Sigmoid colon (tissue), 7 donors: ENCODE data around the gene QRFP. TPM values are rescaled to one million over a fixed set of nuclear protein-coding genes. Genes with fewer than 3 reads are reported as not detected.

Experiments
- DNase-seq: peaks from one replicate; pipeline ENCODE4 v3.0.0-alpha.2; 2019
- H3K27ac ChIP-seq, 4 donors: fragments of 200-600 bp; sonication (generic); one replicate each; pipeline ENCODE4 v1.5.1; 2016 to 2019; ENCODE audit warnings: mild to moderate bottlenecking in 1 of 4
- H3K27me3 ChIP-seq, 3 donors: fragments of 200-600 bp; sonication (generic); one replicate each; pipeline ENCODE4 v1.5.1; 2019; ENCODE audit warnings: mild to moderate bottlenecking in 1 of 3
- H3K36me3 ChIP-seq, 4 donors: fragments of 200-600 bp; sonication (generic); one replicate each; pipeline ENCODE4 v1.5.1; 2016 to 2019
- H3K4me1 ChIP-seq, 4 donors: fragments of 200-600 bp; sonication (generic); one replicate each; pipeline ENCODE4 v1.5.1; 2017 to 2019
- H3K4me3 ChIP-seq, 4 donors: fragments of 200-600 bp; sonication (generic); one replicate each; pipeline ENCODE4 v1.5.1; 2017 to 2019; ENCODE audit warnings: mild to moderate bottlenecking in 2 of 4, moderate library complexity in 1 of 4
- H3K9me3 ChIP-seq, 4 donors: fragments of 200-600 bp in 3 of 4; sonication (generic) in 3 of 4; one replicate each; pipeline versions ENCODE4 v1.5.1 to v1.6.1; 2013 to 2019
- EP300 ChIP-seq, 4 donors: sonication (generic); formaldehyde crosslinking; IDR thresholded peaks; one replicate each; pipeline ENCODE4 v1.6.1; 2017; ENCODE audit warnings: antibody characterized with exemption in 4 of 4
- POLR2A ChIP-seq, 2 donors: fragments of 450-650 bp; IDR thresholded peaks; one replicate each; pipeline ENCODE4 v1.6.1; 2016; ENCODE audit warnings: antibody characterized with exemption in 2 of 2, mild to moderate bottlenecking in 2 of 2, moderate library complexity in 2 of 2
- POLR2AphosphoS5 ChIP-seq, 4 donors: sonication (generic); formaldehyde crosslinking; IDR thresholded peaks; one replicate each; pipeline ENCODE4 v1.6.1; 2017; ENCODE audit warnings: antibody characterized with exemption in 4 of 4
- WGBS, 2 donors: extraction: QIAGEN DNeasy Blood & Tissue Kit; methylation state at CpG; one replicate each; pipeline ENCODE4 v1.1.7; 2013; 5-methylcytosine and 5-hydroxymethylcytosine counted together
- intact Hi-C: fragments of 100-400 bp; cut with DNase I; formaldehyde crosslinking; loops from one replicate; pipeline ENCODE4 v1.15.1; 2023
- polyA plus RNA-seq, 3 donors: library from polyadenylated mRNA; stranded (reverse); fragments of 200-250 nt; gene quantifications; one replicate each; pipeline ENCODE4 v1.2.3, GENCODE V29; 2013
- total RNA-seq, 4 donors: library from RNA; depleted of rRNA; stranded (reverse); fragments of >200 nt; gene quantifications; one replicate each; pipeline ENCODE4 v1.1.0, GENCODE V29; 2016
- TF ChIP-seq, protein P1 (sequence below), 4 experiments: fragments of 450-650 bp in 3 of 4; fragments of 200-600 bp in 1 of 4; IDR thresholded peaks; one replicate each; pipeline ENCODE4 v1.5.1; 2016 to 2019; ENCODE audit warnings: antibody characterized with exemption in 4 of 4, mild to moderate bottlenecking in 3 of 4, moderate library complexity in 2 of 4
- donor health status: healthy with polysubstance abuse.
- donor health status: Bipolar disorder and iron deficiency.
- donor health status: healthy.

The QRFP gene
- total and polyA plus RNA-seq, 7 donors: 0.20 TPM; not detected in 6

DNA sequence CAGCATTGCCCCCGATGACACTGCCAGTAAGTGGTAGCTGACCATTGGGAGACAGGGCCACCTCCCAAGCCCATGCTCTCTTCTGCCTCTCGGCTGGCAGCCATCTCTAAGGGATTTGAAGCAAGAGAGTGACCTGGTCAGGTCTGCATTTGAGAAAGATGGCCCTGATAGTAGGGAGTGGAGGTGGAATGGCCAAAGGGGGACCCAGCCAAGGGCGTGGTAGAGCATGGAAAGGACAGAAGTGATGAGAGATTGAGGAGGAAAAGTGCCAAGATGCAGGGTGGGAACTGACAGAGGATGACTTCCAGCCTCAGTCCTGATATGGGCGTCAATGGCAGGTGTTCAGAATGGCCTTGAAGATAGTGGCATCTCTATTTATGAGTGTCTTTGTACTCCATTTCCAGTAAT, 52.6 kb downstream of the QRFP start:
- no peaks in the 10 kb centered on the region for H3K27me3 ChIP-seq
- no peaks in the 10 kb centered on the region for H3K36me3 ChIP-seq
- H3K27ac ChIP-seq: peak overlapping the region; percentile 89 to 95 (median 93)
- no peak overlapping the region for H3K4me3 ChIP-seq
- 76 to 83% methylated on average over 4 of the region's 4 CpGs for WGBS, 2 donors
- no peak for DNase-seq
- intact Hi-C loops: no loop called here
- peaks cover 0 to 96% (median 95%) of the 10 kb centered on the region in 4 donors for H3K4me1 ChIP-seq
- TF ChIP-seq POLR2AphosphoS5 (IDR thresholded peaks at IDR 0.05) (peak in 1 of 4 donors; percentile 39), POLR2A (IDR thresholded peaks at IDR 0.05) (no peak), EP300 (IDR thresholded peaks at IDR 0.05) (no peak)
- TF ChIP-seq, protein P1, sequence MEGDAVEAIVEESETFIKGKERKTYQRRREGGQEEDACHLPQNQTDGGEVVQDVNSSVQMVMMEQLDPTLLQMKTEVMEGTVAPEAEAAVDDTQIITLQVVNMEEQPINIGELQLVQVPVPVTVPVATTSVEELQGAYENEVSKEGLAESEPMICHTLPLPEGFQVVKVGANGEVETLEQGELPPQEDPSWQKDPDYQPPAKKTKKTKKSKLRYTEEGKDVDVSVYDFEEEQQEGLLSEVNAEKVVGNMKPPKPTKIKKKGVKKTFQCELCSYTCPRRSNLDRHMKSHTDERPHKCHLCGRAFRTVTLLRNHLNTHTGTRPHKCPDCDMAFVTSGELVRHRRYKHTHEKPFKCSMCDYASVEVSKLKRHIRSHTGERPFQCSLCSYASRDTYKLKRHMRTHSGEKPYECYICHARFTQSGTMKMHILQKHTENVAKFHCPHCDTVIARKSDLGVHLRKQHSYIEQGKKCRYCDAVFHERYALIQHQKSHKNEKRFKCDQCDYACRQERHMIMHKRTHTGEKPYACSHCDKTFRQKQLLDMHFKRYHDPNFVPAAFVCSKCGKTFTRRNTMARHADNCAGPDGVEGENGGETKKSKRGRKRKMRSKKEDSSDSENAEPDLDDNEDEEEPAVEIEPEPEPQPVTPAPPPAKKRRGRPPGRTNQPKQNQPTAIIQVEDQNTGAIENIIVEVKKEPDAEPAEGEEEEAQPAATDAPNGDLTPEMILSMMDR (IDR thresholded peaks at IDR 0.05): no peak
- H3K9me3 ChIP-seq: no peaks in the 10 kb centered on the region

DNA sequence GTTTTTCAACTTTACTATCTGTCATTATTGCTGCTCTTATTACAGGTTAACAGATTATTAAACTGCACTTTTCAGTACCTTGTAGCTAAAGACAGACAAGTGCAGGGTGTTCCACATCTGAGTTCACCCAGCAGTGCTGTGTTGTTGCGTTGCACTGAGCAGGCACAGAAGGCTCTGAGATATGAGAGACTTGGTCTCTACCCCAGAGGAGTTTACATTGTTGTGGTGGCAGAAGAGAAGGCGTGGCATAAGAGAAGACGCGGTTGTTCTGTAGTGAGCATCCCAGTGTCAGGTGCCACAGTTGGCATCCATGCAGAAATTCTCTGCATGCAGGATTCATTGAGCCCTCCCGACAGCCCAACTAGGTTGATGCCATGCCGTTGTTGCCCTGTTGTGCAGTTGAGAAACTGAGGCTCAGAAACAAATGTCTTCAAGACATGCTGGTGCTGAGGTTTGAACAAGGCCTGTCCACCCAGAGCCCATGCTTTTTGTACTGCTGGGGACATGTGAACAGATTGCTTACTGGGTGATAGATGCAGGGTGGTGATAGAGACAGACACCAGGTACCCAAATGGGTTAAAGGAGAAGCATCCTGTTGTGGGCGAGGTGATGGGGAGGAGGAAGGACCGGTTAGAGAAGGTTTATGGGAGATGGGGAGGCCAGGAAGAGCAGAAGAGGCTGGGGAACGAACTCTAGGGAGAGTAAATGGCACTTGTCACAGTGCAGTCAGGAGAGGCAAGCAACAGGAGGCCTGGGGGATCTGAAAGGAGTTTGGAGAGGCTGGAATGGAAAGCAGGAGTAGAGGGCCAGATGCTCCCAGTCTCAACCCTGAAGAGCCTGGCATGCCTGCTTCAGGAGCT, 53.3 kb downstream of the QRFP start:
- peaks cover 0 to 97% (median 96%) of the 10 kb centered on the region in 4 donors for H3K4me1 ChIP-seq
- 56 to 74% methylated on average over 9 of the region's 9 CpGs for WGBS, 2 donors
- H3K27ac ChIP-seq: peak overlapping the region; percentile 89 to 95 (median 93)
- no peak overlapping the region for H3K4me3 ChIP-seq
- TF ChIP-seq POLR2AphosphoS5 (IDR thresholded peaks at IDR 0.05) (peak; percentile 13 to 77 (median 50)), POLR2A (IDR thresholded peaks at IDR 0.05) (peak in 1 of 2 donors; percentile 49), EP300 (IDR thresholded peaks at IDR 0.05) (no peak)
- H3K9me3 ChIP-seq: no peaks in the 10 kb centered on the region
- no peaks in the 10 kb centered on the region for H3K27me3 ChIP-seq
- DNase-seq: no peak
- no peaks in the 10 kb centered on the region for H3K36me3 ChIP-seq
- intact Hi-C loops: no loop called here

Other genes starting within 250 kb of the QRFP start
- not detected for gene PRDM12, start 232.2 kb downstream of the QRFP start, total RNA-seq
- not detected for gene PRDM12, start 232.2 kb downstream of the QRFP start, polyA plus RNA-seq
- gene EXOSC2, start 203.0 kb downstream of the QRFP start, total RNA-seq: 10 to 100 TPM in 3 of 4 donors, 1 to 10 TPM in 1; 8.6 to 19.3 (median 15.1) TPM
- 10 to 100 TPM in 1 of 3 donors, 1 to 10 TPM in 2; 6.6 to 24.1 (median 9.5) TPM for gene EXOSC2, start 203.0 kb downstream of the QRFP start, polyA plus RNA-seq
- 100 to 1,000 TPM in 2 of 4 donors, 10 to 100 TPM in 2; 69.6 to 127 (median 101) TPM for gene ABL1, start 61.6 kb downstream of the QRFP start, total RNA-seq
- gene ABL1, start 61.6 kb downstream of the QRFP start, polyA plus RNA-seq: 10 to 100 TPM; 24.5 to 50.0 (median 31.8) TPM
- under 1 TPM in 1 of 4 donors, not detected in 3; 0.36 TPM for gene FIBCD1, start 42.4 kb upstream of the QRFP start, total RNA-seq
- gene FIBCD1, start 42.4 kb upstream of the QRFP start, polyA plus RNA-seq: 10 to 100 TPM in 2 of 3 donors, 1 to 10 TPM in 1; 9.6 to 11.9 (median 11.6) TPM
- under 1 TPM in 3 of 4 donors, not detected in 1; under 0.01 to 0.55 (median 0.14) TPM for gene LAMC3, start 112.4 kb upstream of the QRFP start, total RNA-seq
- 1 to 10 TPM in 1 of 3 donors, under 1 TPM in 1, not detected in 1; 0.46 to 1.4 TPM for gene LAMC3, start 112.4 kb upstream of the QRFP start, polyA plus RNA-seq
- gene AIF1L, start 199.7 kb upstream of the QRFP start, total RNA-seq: 10 to 100 TPM in 1 of 4 donors, 1 to 10 TPM in 3; 2.5 to 11.6 (median 3.9) TPM
- gene AIF1L, start 199.7 kb upstream of the QRFP start, polyA plus RNA-seq: 1 to 10 TPM; 2.4 to 3.9 (median 3.2) TPM
- 10 to 100 TPM; 28.5 to 87.5 (median 38.9) TPM for gene NUP214, start 228.8 kb upstream of the QRFP start, total RNA-seq
- 10 to 100 TPM in 2 of 3 donors, 1 to 10 TPM in 1; 9.2 to 22.0 (median 21.0) TPM for gene NUP214, start 228.8 kb upstream of the QRFP start, polyA plus RNA-seq